GM12872 (cell line): ENCODE data around the gene SCARF2.

ENCODE experiments used
- CTCF ChIP-seq: IDR thresholded peaks from 3 replicates; pipeline ENCODE4 v1.5.1; 2011; ENCODE audit warnings: low read depth, mild to moderate bottlenecking, low read length, moderate library complexity; ENCODE audit not compliant: insufficient read depth

SCARF2 gene

GRCh38 chr22:20395907-20396287 is 41.7 kb downstream of the SCARF2 start:
- no peak for TF ChIP-seq CTCF

- TF ChIP-seq CTCF: no peak
These were observed 42.3 kb downstream of the SCARF2 start for GRCh38 chr22:20395181-20395906.

GRCh38 chr22:20393705-20394476 is 43.7 kb downstream of the SCARF2 start, which contains the start of gene ZNF74:
Gene ZNF74, plus strand, starts transcription at chr22:20394151. Its CDS starts 478 bp downstream, at chr22:20394629.
- no peak for TF ChIP-seq CTCF

- TF ChIP-seq CTCF: no peak
These were observed 44.5 kb downstream of the SCARF2 start for GRCh38 chr22:20392983-20393704.

GRCh38 chr22:20391222-20391621 is 46.4 kb downstream of the SCARF2 start:
- no peak for TF ChIP-seq CTCF

GRCh38 chr22:20390394-20390907 is 47.2 kb downstream of the SCARF2 start:
- no peak for TF ChIP-seq CTCF

- no peak for TF ChIP-seq CTCF
These were observed 48.3 kb downstream of the SCARF2 start for GRCh38 chr22:20389288-20389687.
